Loucy (cell line): ENCODE results near the gene RIN3.

ENCODE experiments used
- H2AFZ ChIP-seq: fragments of 200-600 bp; sonication (generic); 2 replicates; pipeline ENCODE4 v1.6.0; 2016; ENCODE audit warnings: antibody characterized with exemption, mild to moderate bottlenecking, low read length, moderate library complexity
- H3F3A ChIP-seq: fragments of 200-600 bp; 2 replicates; pipeline ENCODE4 v1.6.0; 2016; ENCODE audit warnings: antibody characterized with exemption, low read depth, mild to moderate bottlenecking
- H3K27me3 ChIP-seq: fragments of 200-600 bp; sonication (generic); 2 replicates; pipeline ENCODE4 v1.6.1; 2014; ENCODE audit warnings: low read length, mild to moderate bottlenecking; ENCODE audit not compliant: insufficient read depth, poor library complexity, severe bottlenecking
- H3K36me3 ChIP-seq: fragments of 200-600 bp; sonication (generic); 2 replicates; pipeline ENCODE4 v1.6.1; 2016; ENCODE audit warnings: low read length; ENCODE audit not compliant: insufficient read depth
- H3K4me1 ChIP-seq: fragments of 200-600 bp; sonication (generic); 2 replicates; pipeline ENCODE4 v1.5.1; 2014; ENCODE audit warnings: low read length, mild to moderate bottlenecking; ENCODE audit not compliant: insufficient read depth, poor library complexity, severe bottlenecking
- H3K4me2 ChIP-seq: fragments of 200-600 bp; sonication (generic); 2 replicates; pipeline ENCODE4 v1.6.0; 2014; ENCODE audit warnings: antibody characterized with exemption, low read length, low read depth, mild to moderate bottlenecking; ENCODE audit not compliant: poor library complexity, severe bottlenecking
- H3K4me3 ChIP-seq: fragments of 200-600 bp; sonication (generic); 2 replicates; pipeline ENCODE4 v1.5.1; 2014; ENCODE audit warnings: low read length, mild to moderate bottlenecking, mixed read lengths; ENCODE audit not compliant: poor library complexity, severe bottlenecking
- H3K79me2 ChIP-seq: fragments of 200-600 bp; sonication (generic); 2 replicates; pipeline ENCODE4 v1.6.1; 2014; ENCODE audit warnings: low read length; ENCODE audit not compliant: insufficient read depth
- H3K9ac ChIP-seq: fragments of 200-600 bp; sonication (generic); 2 replicates; pipeline ENCODE4 v1.6.0; 2014; ENCODE audit warnings: mild to moderate bottlenecking, low read depth, low read length, moderate library complexity; ENCODE audit not compliant: poor library complexity, severe bottlenecking
- H3K9me2 ChIP-seq: fragments of 200-600 bp; sonication (generic); replicated peaks from 2 replicates; pipeline ENCODE4 v1.6.1; 2016; ENCODE audit warnings: low read depth, low read length, mixed read lengths
- H3K9me3 ChIP-seq: fragments of 200-600 bp; sonication (generic); 2 replicates; pipeline ENCODE4 v1.6.1; 2014; ENCODE audit warnings: mild to moderate bottlenecking, antibody characterized with exemption, low read length, low read depth; ENCODE audit not compliant: insufficient read depth
- H4K20me1 ChIP-seq: fragments of 200-600 bp; sonication (generic); 2 replicates; pipeline ENCODE4 v1.6.0; 2014; ENCODE audit warnings: antibody characterized with exemption, low read length, mild to moderate bottlenecking; ENCODE audit not compliant: insufficient read depth, poor library complexity, severe bottlenecking
- EZH2phosphoT487 ChIP-seq: fragments of 200-600 bp; IDR thresholded peaks from 2 replicates; pipeline ENCODE4 v1.6.1; 2018; ENCODE audit warnings: antibody characterized with exemption, mild to moderate bottlenecking, moderate library complexity, borderline replicate concordance
- TF ChIP-seq, protein P1 (sequence below): fragments of 200-600 bp; sonication (generic); conservative IDR thresholded peaks from 2 replicates; pipeline ENCODE4 v1.5.1; 2014; ENCODE audit warnings: mild to moderate bottlenecking, antibody characterized with exemption, low read length

RIN3 gene

DNA sequence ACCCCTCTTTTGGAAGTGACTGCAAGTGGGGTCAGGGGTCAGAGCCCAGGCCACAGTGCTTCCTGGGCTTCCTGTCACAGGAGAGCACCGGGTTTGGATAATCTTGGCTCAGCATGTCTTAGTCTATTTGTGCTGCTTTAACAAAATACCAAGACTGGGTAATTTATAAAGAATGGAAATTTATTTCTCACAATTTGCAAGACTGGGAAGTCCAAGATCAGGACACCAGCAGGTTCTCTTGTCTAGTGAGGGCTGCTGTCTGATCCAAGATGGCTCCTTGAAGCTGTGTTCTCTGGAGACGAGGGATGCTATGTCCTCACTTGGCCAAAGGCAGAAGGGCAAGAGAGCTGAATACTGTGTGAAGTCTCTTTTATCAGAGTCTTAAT, 74.1 kb downstream of the RIN3 start:
- no peak overlapping the region for H2AFZ ChIP-seq
- H3K9me2 ChIP-seq: no peaks in the 10 kb centered on the region
- peaks cover 71% of the 10 kb centered on the region for H3K4me1 ChIP-seq
- peaks cover 27% of the 10 kb centered on the region for H3K79me2 ChIP-seq
- TF ChIP-seq EZH2phosphoT487: no peak
- TF ChIP-seq, protein P1, sequence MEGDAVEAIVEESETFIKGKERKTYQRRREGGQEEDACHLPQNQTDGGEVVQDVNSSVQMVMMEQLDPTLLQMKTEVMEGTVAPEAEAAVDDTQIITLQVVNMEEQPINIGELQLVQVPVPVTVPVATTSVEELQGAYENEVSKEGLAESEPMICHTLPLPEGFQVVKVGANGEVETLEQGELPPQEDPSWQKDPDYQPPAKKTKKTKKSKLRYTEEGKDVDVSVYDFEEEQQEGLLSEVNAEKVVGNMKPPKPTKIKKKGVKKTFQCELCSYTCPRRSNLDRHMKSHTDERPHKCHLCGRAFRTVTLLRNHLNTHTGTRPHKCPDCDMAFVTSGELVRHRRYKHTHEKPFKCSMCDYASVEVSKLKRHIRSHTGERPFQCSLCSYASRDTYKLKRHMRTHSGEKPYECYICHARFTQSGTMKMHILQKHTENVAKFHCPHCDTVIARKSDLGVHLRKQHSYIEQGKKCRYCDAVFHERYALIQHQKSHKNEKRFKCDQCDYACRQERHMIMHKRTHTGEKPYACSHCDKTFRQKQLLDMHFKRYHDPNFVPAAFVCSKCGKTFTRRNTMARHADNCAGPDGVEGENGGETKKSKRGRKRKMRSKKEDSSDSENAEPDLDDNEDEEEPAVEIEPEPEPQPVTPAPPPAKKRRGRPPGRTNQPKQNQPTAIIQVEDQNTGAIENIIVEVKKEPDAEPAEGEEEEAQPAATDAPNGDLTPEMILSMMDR: no peak; the same call in 1 of the 2 replicates
- H3K9ac ChIP-seq: peak overlapping the region; percentile 59
- H3K4me2 ChIP-seq: peak overlapping the region; percentile 74
- H3K27me3 ChIP-seq: no peaks in the 10 kb centered on the region
- no peaks in the 10 kb centered on the region for H3K9me3 ChIP-seq
- H3K36me3 ChIP-seq: peaks cover 13% of the 10 kb centered on the region; the same call in 1 of the 2 replicates
- peaks cover 17% of the 10 kb centered on the region for H3F3A ChIP-seq
- peaks cover 3% of the 10 kb centered on the region for H4K20me1 ChIP-seq
- peak overlapping the region; percentile 59 for H3K4me3 ChIP-seq

DNA sequence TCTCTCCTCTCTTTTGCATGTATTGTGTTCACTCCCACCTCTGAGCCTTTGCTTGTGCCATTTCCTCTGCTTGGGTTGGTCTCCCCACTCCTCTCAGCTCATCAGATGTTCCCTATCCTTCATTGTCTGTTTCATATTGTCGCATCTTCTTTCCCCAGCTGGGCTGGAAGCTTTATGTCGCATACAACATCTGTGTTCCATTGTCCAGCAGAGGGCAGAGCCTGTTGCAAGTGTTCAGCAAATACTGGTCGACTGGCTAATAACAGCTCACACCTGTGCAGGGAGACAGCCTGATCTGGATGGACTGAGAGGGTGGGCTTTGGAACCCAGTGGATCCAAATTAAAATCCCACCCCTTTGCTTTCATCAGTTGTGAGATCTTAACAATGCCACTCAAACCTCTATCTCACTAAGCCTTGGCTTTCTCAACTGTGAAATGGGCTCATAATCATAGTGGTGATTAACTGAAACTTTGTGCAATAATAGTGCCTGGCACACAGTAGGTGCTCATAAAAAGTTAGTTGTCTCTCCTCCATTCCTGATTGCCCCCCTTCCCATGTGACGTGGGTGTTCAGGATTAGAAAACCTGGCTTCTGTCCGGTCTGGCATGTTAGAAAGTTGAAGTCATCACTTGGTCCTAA, 75.8 kb downstream of the RIN3 start:
- H3K9me2 ChIP-seq: no peaks in the 10 kb centered on the region
- H3K79me2 ChIP-seq: peaks cover 27% of the 10 kb centered on the region
- H3K4me3 ChIP-seq: no peak overlapping the region
- H4K20me1 ChIP-seq: peaks cover 3% of the 10 kb centered on the region
- TF ChIP-seq, protein P1: peak; percentile 68
- TF ChIP-seq EZH2phosphoT487: no peak
- H3K9me3 ChIP-seq: no peaks in the 10 kb centered on the region
- H3F3A ChIP-seq: peaks cover 17% of the 10 kb centered on the region
- no peaks in the 10 kb centered on the region for H3K27me3 ChIP-seq
- peaks cover under 1% of the 10 kb centered on the region; the same call in 1 of the 2 replicates for H3K36me3 ChIP-seq
- H3K4me1 ChIP-seq: peaks cover 66% of the 10 kb centered on the region
- H2AFZ ChIP-seq: no peak overlapping the region
- H3K9ac ChIP-seq: no peak overlapping the region
- peak overlapping the region; percentile 11 for H3K4me2 ChIP-seq

DNA sequence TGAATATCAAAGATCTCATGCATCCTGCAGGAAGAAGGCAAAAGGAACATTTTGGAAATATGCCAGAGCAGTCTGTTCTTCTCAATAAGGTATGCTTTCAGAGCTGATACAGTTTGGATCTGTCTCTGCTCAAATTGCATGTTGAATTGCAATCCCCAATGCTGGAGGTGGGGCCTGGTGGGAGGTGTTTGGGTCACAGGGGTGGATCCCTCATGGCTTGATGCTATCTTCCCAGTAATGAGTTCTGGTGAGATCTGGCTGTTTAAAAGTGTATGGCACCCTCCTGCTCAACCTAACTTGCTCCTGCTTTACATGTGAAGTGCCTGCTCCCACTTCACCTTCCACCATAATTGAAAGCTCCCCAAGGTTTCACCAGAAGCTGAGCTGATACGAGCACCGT, 76.6 kb downstream of the RIN3 start:
- Histone ChIP-seq H3K9ac (no peak overlapping the region), H2AFZ (no peak overlapping the region), H4K20me1 (peaks cover 3% of the 10 kb centered on the region), H3K9me2 (no peaks in the 10 kb centered on the region), H3K27me3 (no peaks in the 10 kb centered on the region), H3K79me2 (peaks cover 27% of the 10 kb centered on the region), H3K4me1 (peaks cover 57% of the 10 kb centered on the region), H3K9me3 (no peaks in the 10 kb centered on the region), H3K36me3 (peaks cover 3% of the 10 kb centered on the region; the same call in 1 of the 2 replicates), H3K4me2 (peak overlapping the region; percentile 11), H3F3A (peaks cover 14% of the 10 kb centered on the region), H3K4me3 (no peak overlapping the region)
- TF ChIP-seq, protein P1: no peak
- TF ChIP-seq EZH2phosphoT487: no peak
